Right ventricle myocardium superior (tissue), 1 donor: ENCODE measurements around the gene USP19. TPM values are rescaled to one million over a fixed set of nuclear protein-coding genes. Genes with fewer than 3 reads are reported as not detected.
A peak's percentile ranks its signal among the peaks of the same experiment; 100 is the strongest.

Experiments
- ATAC-seq: fragments of 200-7000 bp; cut with Tn5 transposase; one replicate; pipeline ENCODE4 v1.9.1; 2020; ENCODE audit warnings: mild to moderate bottlenecking; ENCODE audit not compliant: poor library complexity
- DNase-seq: peaks from one replicate; pipeline ENCODE4 v3.0.0-alpha.2; 2020
- intact Hi-C: fragments of 100-400 bp; cut with DNase I; formaldehyde crosslinking; loops from one replicate; pipeline ENCODE4 v1.11.2; 2022
- microRNA-seq: library from miRNA; unstranded; fragments of <30 nt; microRNA quantifications from one replicate; pipeline ENCODE4 v1.2.0, GENCODE V29; 2020
- total RNA-seq: library from RNA; stranded (reverse); fragmentation: NEBNext Ultra II Directional; extraction: Animal tissue kit (Norgen Biotek cat#: 25700); gene quantifications from one replicate; pipeline ENCODE4 v1.2.1, GENCODE V29; 2021
- donor health status: DM: no; HTN: yes; CAD: no; lungs with severe emphysema.

Gene USP19
- total RNA-seq, 1 donor from 2014 or later = 55.5 TPM

GRCh38 chr3:49110780-49111179, 9.8 kb downstream of the USP19 start:
- no peak for DNase-seq
- peak; percentile 11 for ATAC-seq
- intact Hi-C loops = no loop called here

DNA sequence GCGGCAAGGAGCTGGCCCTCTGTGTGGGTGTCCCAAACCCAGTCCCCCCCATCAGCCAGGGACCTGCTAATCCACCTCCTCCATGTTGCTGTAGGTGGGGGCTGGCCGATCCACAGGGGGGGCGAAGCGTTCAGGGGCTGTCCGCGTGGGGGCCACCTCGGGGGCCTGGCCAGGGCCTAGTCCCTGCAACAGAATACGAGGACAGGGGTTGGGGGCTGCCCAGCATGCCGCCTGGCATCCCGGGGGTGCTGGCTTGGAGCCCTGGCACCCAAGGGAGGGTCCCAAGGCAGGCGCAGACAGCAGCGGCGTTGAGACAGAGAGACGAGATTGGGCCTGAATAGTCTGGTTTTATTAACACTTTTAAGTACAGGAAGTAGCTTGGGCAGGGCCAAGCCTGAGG, 12.3 kb downstream of the USP19 start:
- no peak for DNase-seq
- ATAC-seq = no peak
- intact Hi-C loops = no loop called here

GRCh38 chr3:49104427-49105291, 16.0 kb downstream of the USP19 start, which contains the start of gene QARS1:
QARS1 (minus strand) TSS chr3:49104757; CDS start chr3:49104733, 24 bp downstream.
- intact Hi-C loops = no loop called here
- ATAC-seq (peak; percentile 98), DNase-seq (peak; percentile 97)

DNA sequence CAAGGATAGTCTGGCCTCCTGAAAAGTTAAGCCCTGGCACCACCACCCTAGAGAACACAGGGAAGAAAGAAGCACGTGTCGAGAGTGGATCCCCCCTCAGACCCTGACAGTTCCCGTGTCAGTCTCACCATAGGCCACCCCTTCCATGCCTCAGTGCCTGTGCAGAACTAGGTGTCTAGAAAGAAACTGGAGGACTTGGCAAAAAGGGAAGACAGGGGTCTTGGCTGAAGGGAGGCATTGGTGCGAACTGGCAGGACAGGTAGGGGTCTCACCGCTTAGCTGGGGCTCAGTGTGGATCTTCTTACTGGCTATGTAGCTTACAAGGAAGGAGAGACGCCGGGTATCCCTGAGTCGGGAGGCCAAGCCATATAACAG, 16.6 kb downstream of the USP19 start:
- ATAC-seq (no peak), DNase-seq (no peak)
- intact Hi-C loops = no loop called here

- intact Hi-C loops = no loop called here
- no peak for ATAC-seq
- no peak for DNase-seq
These were observed 20.5 kb downstream of the USP19 start for GRCh38 chr3:49100046-49100615.

DNA sequence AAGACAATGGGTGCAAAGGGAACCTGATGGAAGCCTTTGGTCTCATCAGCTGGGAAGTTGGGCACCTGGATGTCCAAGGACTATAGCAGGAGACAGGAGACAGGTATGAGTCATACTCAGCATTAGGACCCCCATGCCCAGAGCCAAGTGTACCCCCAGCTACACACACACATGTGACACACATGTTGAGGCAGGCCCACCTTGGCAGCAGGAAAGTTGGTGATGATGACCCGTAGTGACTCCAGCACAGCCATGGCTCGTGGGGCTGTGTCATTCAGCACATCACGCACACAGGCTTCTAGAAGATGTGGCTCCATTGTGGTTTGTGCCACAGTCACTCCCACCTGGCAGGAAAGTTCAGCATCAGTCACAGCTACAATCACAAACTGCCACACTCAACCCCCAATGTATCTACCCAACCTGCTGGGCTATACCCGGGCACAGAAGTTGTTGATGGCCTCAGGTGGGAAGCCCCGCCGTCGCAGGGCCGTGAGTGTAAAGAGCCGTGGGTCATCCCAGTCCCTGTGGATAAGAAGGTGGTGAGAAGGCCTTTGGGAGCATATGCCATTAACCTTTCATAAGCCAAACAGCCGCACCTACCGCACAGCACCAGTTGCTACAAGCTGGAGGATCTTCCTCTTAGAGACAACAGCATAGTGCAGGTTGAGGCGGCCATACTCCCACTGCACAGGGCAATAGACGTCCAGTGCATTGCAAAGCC, 21.6 kb downstream of the USP19 start:
- intact Hi-C loops = no loop called here
- no peak for ATAC-seq
- DNase-seq = no peak

DNA sequence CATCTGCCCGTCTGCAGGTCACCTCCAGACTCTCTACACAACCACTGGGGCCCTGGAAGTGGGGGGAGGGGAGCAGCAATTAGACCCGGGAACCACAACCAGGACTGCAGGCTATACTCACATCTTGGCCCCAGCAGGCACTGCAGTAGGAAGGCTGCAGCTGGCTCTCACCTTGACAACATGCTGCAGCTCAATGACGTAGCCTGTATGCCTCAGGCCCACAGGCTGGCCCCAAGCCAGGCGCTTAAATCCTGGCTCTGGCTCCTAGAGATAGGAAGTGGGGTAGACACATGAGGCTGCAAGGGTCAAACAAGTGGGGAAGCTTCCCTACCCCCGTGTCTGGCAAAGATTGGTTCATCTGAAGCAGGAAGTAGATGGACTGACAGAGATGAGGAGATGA, 22.2 kb downstream of the USP19 start:
- intact Hi-C loops = no loop called here

GRCh38 chr3:49093853-49094767, 26.5 kb downstream of the USP19 start, which contains the start of gene QRICH1:
QRICH1 (minus strand) TSS chr3:49094071; CDS start chr3:49077017, 17,054 bp downstream.
- DNase-seq (peak; percentile 98), ATAC-seq (peak; percentile 94)
- intact Hi-C loops = no loop called here

More for the DNA sequence above, 22.2 kb downstream of the USP19 start:
- ATAC-seq = no peak
- DNase-seq = peak; percentile 75

- intact Hi-C loops = no loop called here
- ATAC-seq (peak; percentile 62), DNase-seq (peak; percentile 90)
These were observed 27.4 kb downstream of the USP19 start for GRCh38 chr3:49092938-49093852.

GRCh38 chr3:49081429-49081828, 39.2 kb downstream of the USP19 start:
- intact Hi-C loops = no loop called here
- ATAC-seq (no peak), DNase-seq (no peak)

DNA sequence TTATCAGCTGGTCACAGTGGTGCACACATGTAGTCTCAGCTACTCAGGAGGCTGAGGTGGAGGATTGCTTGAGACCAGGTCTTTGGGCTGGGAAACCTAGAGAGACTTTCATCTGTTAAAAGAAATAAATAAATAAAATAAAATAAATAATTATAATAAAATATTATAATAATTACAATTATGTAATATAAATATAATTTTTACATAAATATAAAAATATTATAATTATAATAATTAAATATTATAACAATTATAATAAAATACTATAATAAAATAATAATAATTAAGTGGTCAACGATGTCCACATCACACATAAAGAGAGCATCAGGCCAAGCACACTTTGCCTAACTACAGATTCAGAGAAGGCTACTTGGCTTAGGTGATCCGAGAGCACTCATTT, 41.4 kb downstream of the USP19 start:
- intact Hi-C loops = no loop called here
- DNase-seq (no peak), ATAC-seq (no peak)

GRCh38 chr3:49076646-49077045, 44.0 kb downstream of the USP19 start:
- ATAC-seq = no peak
- intact Hi-C loops = no loop called here
- no peak for DNase-seq

- DNase-seq = no peak
- intact Hi-C loops = no loop called here
- no peak for ATAC-seq
These were observed 44.5 kb downstream of the USP19 start for GRCh38 chr3:49076116-49076515.

Small RNAs within 50 kb of the gene (microRNA-seq; reads per million reads assigned to microRNA genes)
- not detected for gene MIR6890

Other genes with a start within 250 kb of the USP19 start
- 140 TPM for gene SLC25A20, start 221.9 kb downstream of the USP19 start, total RNA-seq
- gene ARIH2, start 202.0 kb downstream of the USP19 start, total RNA-seq = 164 TPM
- 25.1 TPM for gene P4HTM, start 130.6 kb downstream of the USP19 start, total RNA-seq
- gene WDR6, start 113.4 kb downstream of the USP19 start, total RNA-seq = 71.6 TPM
- gene DALRD3, start 102.2 kb downstream of the USP19 start, total RNA-seq = 7.9 TPM
- 165 TPM for gene NDUFAF3, start 98.7 kb downstream of the USP19 start, total RNA-seq
- 58.5 TPM for gene IMPDH2, start 91.4 kb downstream of the USP19 start, total RNA-seq
- gene QRICH1, start 26.8 kb downstream of the USP19 start, total RNA-seq = 46.2 TPM
- gene QARS1, start 16.1 kb downstream of the USP19 start, total RNA-seq = 207 TPM
- 568 TPM for gene LAMB2, start 12.2 kb upstream of the USP19 start, total RNA-seq
- 9.4 TPM for gene CCDC71, start 45.5 kb upstream of the USP19 start, total RNA-seq
- gene KLHDC8B, start 50.8 kb upstream of the USP19 start, total RNA-seq = 129 TPM
- 2.6 TPM for gene C3orf62, start 156.4 kb upstream of the USP19 start, total RNA-seq
- gene USP4, start 219.2 kb upstream of the USP19 start, total RNA-seq = 34.7 TPM
- 117 TPM for gene GPX1, start 237.5 kb upstream of the USP19 start, total RNA-seq